ENCODE results near the gene CABCOCO1.
"Not testable (repeated sequence)": the region's sequence is repeated elsewhere in the genome, so short reads cannot be mapped to it uniquely, and the experiment has no call there.

The CABCOCO1 gene

GRCh38 chr10:61669161-61669725 lies 6.5 kb downstream of the CABCOCO1 start:
- H3K27me3 ChIP-seq (ENCODE audit: insufficient read depth, insufficient read length): no peaks in the 10 kb centered on the region
- TF ChIP-seq ZNF274 (IDR thresholded peaks at IDR 0.05; ENCODE audit: low read depth, low read length): no peak
- TF ChIP-seq SUZ12 (IDR thresholded peaks at IDR 0.05; ENCODE audit: extremely low read depth, insufficient read depth, insufficient read length): no peak
- no peak for TF ChIP-seq YY1 (IDR thresholded peaks at IDR 0.05; ENCODE audit: insufficient read depth, insufficient read length)
- H3K9ac ChIP-seq (ENCODE audit: insufficient read length, low read depth): no peak overlapping the region
- no peaks in the 10 kb centered on the region for H3K4me1 ChIP-seq (ENCODE audit: insufficient read depth, insufficient read length)
- H3K4me3 ChIP-seq (ENCODE audit: insufficient read length, low read depth): no peak overlapping the region
- no peaks in the 10 kb centered on the region for H3K36me3 ChIP-seq (ENCODE audit: insufficient read depth, insufficient read length, low read length)
- H3K9me3 ChIP-seq (ENCODE audit: insufficient read depth, low read length): no peaks in the 10 kb centered on the region
- no peak for DNase-seq (ENCODE audit: low read depth, low spot score)

- Histone ChIP-seq H3K27me3 (ENCODE audit: insufficient read depth, insufficient read length) (no peaks in the 10 kb centered on the region), H3K4me1 (ENCODE audit: insufficient read depth, insufficient read length) (no peaks in the 10 kb centered on the region), H3K4me3 (ENCODE audit: insufficient read length, low read depth) (no peak overlapping the region), H3K9ac (ENCODE audit: insufficient read length, low read depth) (no peak overlapping the region), H3K9me3 (ENCODE audit: insufficient read depth, low read length) (no peaks in the 10 kb centered on the region), H3K36me3 (ENCODE audit: insufficient read depth, insufficient read length, low read length) (no peaks in the 10 kb centered on the region)
- DNase-seq (ENCODE audit: low read depth, low spot score): no peak
- TF ChIP-seq YY1 (IDR thresholded peaks at IDR 0.05; ENCODE audit: insufficient read depth, insufficient read length) (no peak), ZNF274 (IDR thresholded peaks at IDR 0.05; ENCODE audit: low read depth, low read length) (no peak), SUZ12 (IDR thresholded peaks at IDR 0.05; ENCODE audit: extremely low read depth, insufficient read depth, insufficient read length) (no peak)
Measured at GRCh38 chr10:61669849-61670248, 7.1 kb downstream of the CABCOCO1 start.

- H3K9me3 ChIP-seq (ENCODE audit: insufficient read depth, low read length): no peaks in the 10 kb centered on the region
- no peak for TF ChIP-seq ZNF274 (IDR thresholded peaks at IDR 0.05; ENCODE audit: low read depth, low read length)
- no peak for TF ChIP-seq YY1 (IDR thresholded peaks at IDR 0.05; ENCODE audit: insufficient read depth, insufficient read length)
- no peak for TF ChIP-seq SUZ12 (IDR thresholded peaks at IDR 0.05; ENCODE audit: extremely low read depth, insufficient read depth, insufficient read length)
- no peak overlapping the region for H3K9ac ChIP-seq (ENCODE audit: insufficient read length, low read depth)
- H3K27me3 ChIP-seq (ENCODE audit: insufficient read depth, insufficient read length): no peaks in the 10 kb centered on the region
- no peak overlapping the region for H3K4me3 ChIP-seq (ENCODE audit: insufficient read length, low read depth)
- no peaks in the 10 kb centered on the region for H3K4me1 ChIP-seq (ENCODE audit: insufficient read depth, insufficient read length)
- no peak for DNase-seq (ENCODE audit: low read depth, low spot score)
- H3K36me3 ChIP-seq (ENCODE audit: insufficient read depth, insufficient read length, low read length): no peaks in the 10 kb centered on the region
Measured at GRCh38 chr10:61673360-61673759, 10.6 kb downstream of the CABCOCO1 start.

GRCh38 chr10:61682323-61682722 lies 19.6 kb downstream of the CABCOCO1 start:
- Histone ChIP-seq H3K36me3 (ENCODE audit: insufficient read depth, insufficient read length, low read length) (no peaks in the 10 kb centered on the region), H3K9me3 (ENCODE audit: insufficient read depth, low read length) (no peaks in the 10 kb centered on the region), H3K27me3 (ENCODE audit: insufficient read depth, insufficient read length) (no peaks in the 10 kb centered on the region), H3K9ac (ENCODE audit: insufficient read length, low read depth) (no peak overlapping the region), H3K4me3 (ENCODE audit: insufficient read length, low read depth) (no peak overlapping the region), H3K4me1 (ENCODE audit: insufficient read depth, insufficient read length) (no peaks in the 10 kb centered on the region)
- DNase-seq (ENCODE audit: low read depth, low spot score): no peak
- TF ChIP-seq YY1 (IDR thresholded peaks at IDR 0.05; ENCODE audit: insufficient read depth, insufficient read length): no peak

- Histone ChIP-seq H3K27me3 (ENCODE audit: insufficient read depth, insufficient read length) (no peaks in the 10 kb centered on the region), H3K9ac (ENCODE audit: insufficient read length, low read depth) (no peak overlapping the region), H3K36me3 (ENCODE audit: insufficient read depth, insufficient read length, low read length) (no peaks in the 10 kb centered on the region), H3K4me1 (ENCODE audit: insufficient read depth, insufficient read length) (no peaks in the 10 kb centered on the region), H3K4me3 (ENCODE audit: insufficient read length, low read depth) (no peak overlapping the region), H3K9me3 (ENCODE audit: insufficient read depth, low read length) (no peaks in the 10 kb centered on the region)
- DNase-seq (ENCODE audit: low read depth, low spot score): no peak
- TF ChIP-seq YY1 (IDR thresholded peaks at IDR 0.05; ENCODE audit: insufficient read depth, insufficient read length): no peak
- no peak for TF ChIP-seq ZNF274 (IDR thresholded peaks at IDR 0.05; ENCODE audit: low read depth, low read length)
- no peak for TF ChIP-seq SUZ12 (IDR thresholded peaks at IDR 0.05; ENCODE audit: extremely low read depth, insufficient read depth, insufficient read length)
Measured at GRCh38 chr10:61683319-61683718, 20.6 kb downstream of the CABCOCO1 start.

GRCh38 chr10:61684894-61685507 lies 22.3 kb downstream of the CABCOCO1 start:
- Histone ChIP-seq H3K9ac (ENCODE audit: insufficient read length, low read depth) (no peak overlapping the region), H3K27me3 (ENCODE audit: insufficient read depth, insufficient read length) (no peaks in the 10 kb centered on the region), H3K9me3 (ENCODE audit: insufficient read depth, low read length) (no peaks in the 10 kb centered on the region), H3K36me3 (ENCODE audit: insufficient read depth, insufficient read length, low read length) (no peaks in the 10 kb centered on the region), H3K4me1 (ENCODE audit: insufficient read depth, insufficient read length) (no peaks in the 10 kb centered on the region), H3K4me3 (ENCODE audit: insufficient read length, low read depth) (no peak overlapping the region)
- no peak for DNase-seq (ENCODE audit: low read depth, low spot score)
- TF ChIP-seq SUZ12 (IDR thresholded peaks at IDR 0.05; ENCODE audit: extremely low read depth, insufficient read depth, insufficient read length): no peak
- no peak for TF ChIP-seq YY1 (IDR thresholded peaks at IDR 0.05; ENCODE audit: insufficient read depth, insufficient read length)

GRCh38 chr10:61688551-61689308 lies 26.0 kb downstream of the CABCOCO1 start:
- Histone ChIP-seq H3K9ac (ENCODE audit: insufficient read length, low read depth) (no peak overlapping the region), H3K4me3 (ENCODE audit: insufficient read length, low read depth) (no peak overlapping the region), H3K4me1 (ENCODE audit: insufficient read depth, insufficient read length) (no peaks in the 10 kb centered on the region), H3K9me3 (ENCODE audit: insufficient read depth, low read length) (no peaks in the 10 kb centered on the region), H3K36me3 (ENCODE audit: insufficient read depth, insufficient read length, low read length) (no peaks in the 10 kb centered on the region), H3K27me3 (ENCODE audit: insufficient read depth, insufficient read length) (no peaks in the 10 kb centered on the region)
- no peak for DNase-seq (ENCODE audit: low read depth, low spot score)
- TF ChIP-seq SUZ12 (IDR thresholded peaks at IDR 0.05; ENCODE audit: extremely low read depth, insufficient read depth, insufficient read length) (no peak), ZNF274 (IDR thresholded peaks at IDR 0.05; ENCODE audit: low read depth, low read length) (no peak), YY1 (IDR thresholded peaks at IDR 0.05; ENCODE audit: insufficient read depth, insufficient read length) (no peak)

GRCh38 chr10:61691667-61692066 lies 28.9 kb downstream of the CABCOCO1 start:
- not testable (repeated sequence) for H3K9ac ChIP-seq (ENCODE audit: insufficient read length, low read depth); H3K36me3 ChIP-seq (ENCODE audit: insufficient read depth, insufficient read length, low read length); H3K4me3 ChIP-seq (ENCODE audit: insufficient read length, low read depth); H3K9me3 ChIP-seq (ENCODE audit: insufficient read depth, low read length); H3K27me3 ChIP-seq (ENCODE audit: insufficient read depth, insufficient read length); DNase-seq (ENCODE audit: low read depth, low spot score); H3K4me1 ChIP-seq (ENCODE audit: insufficient read depth, insufficient read length)

Measured in NT2/D1 (cell line).